IPS-NIHi7 (cell line): ENCODE data around the gene TMPO.
"Not testable (repeated sequence)": the region's sequence is repeated elsewhere in the genome, so short reads cannot be mapped to it uniquely, and the experiment has no call there.

Experiments
- DNase-seq: peaks from one replicate; pipeline ENCODE4 v3.0.0; 2012; ENCODE audit warnings: mixed read lengths; ENCODE audit errors: extremely low spot score

The TMPO gene

DNA sequence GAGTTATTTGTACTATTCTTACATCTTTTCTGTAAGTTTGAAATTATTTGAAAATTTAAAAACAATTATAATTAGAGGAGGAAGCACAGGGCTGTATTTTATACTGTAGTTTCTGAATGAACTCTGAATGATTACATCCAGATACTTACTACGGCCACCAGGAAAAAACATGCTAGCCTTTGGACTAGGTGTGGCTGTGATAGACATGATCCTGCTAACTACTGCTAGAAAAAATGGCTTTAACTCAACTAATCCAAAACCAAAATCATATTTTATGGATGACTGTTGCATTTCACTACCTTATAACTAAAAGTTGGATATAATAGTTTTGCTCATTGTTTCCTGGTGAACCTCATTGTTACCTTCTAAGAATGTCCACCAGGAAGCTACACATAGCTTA lies 63.0 kb downstream of the TMPO start:
- DNase-seq: no peak

DNA sequence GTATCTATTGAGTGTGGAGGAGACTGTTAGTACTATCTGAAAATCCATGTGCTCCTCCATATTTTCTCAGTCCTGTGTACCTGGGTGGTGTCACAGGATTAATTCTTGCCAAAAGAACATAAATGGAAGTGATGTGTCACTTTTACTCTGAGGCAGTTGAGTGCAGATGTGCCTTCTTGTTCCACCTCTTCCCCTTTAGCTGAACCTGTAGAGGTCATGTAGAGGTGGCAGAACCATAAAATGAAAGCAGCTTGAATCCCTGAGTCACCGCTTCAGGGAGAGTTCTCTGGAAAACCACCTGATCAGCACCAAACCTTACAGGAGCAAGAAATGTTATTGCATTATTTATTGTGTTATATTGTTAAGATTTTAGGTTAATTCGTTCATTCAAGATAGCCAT lies 63.4 kb downstream of the TMPO start:
- no peak for DNase-seq

DNA sequence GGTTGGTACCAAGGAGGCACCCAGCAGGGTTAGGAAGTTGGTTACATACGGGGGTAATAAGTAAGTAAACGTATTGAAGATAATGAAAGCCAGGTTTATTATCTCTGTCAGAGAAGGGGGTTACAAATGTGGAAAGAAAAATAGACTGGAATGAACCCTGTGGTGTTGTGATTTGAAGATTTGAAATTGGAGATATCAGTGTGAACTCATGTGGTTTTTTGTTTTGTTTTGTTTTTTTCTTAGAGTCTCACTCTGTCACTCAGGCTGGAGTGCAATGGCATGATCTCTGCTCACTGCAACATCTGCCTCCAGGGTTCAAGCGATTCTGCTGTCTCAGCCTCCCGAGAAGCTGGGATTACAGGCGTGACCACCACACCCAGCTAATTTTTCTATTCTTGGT lies 64.0 kb downstream of the TMPO start:
- DNase-seq: no peak

DNA sequence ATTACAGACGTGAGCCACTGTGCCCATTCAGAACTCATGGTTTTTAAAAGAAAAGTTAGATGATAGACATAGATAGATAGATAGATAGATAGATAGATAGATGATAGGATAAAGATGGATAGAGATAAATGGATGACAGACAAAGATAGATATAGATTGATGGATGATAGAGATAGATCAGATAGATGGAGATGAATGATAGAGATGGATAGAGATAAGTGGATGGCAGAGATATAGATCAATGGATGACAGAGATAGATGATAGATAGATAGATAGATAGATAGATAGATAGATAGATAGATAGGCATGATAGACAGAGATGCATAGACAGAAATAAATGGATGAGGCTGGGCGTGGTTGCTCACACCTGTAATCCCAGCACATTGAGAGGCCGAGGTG lies 64.4 kb downstream of the TMPO start:
- DNase-seq: no peak

DNA sequence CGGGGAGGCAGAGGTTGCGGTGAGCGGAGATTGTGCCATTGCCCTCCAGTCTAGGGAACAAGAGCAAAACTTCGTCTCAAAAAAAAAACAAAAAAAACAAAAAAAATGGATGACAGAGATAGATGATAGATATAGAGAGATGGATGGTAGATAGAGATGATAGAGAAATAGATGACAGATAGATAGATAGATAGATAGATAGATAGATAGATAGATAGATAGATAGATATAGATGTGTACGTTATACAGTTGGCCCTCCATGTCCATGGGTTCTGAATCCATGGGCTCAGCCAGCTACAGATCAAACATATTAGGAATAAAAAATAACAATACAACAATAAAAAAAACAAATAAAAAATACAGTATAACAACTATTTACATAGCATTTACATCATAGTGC lies 65.3 kb downstream of the TMPO start:
- DNase-seq: no peak

DNA sequence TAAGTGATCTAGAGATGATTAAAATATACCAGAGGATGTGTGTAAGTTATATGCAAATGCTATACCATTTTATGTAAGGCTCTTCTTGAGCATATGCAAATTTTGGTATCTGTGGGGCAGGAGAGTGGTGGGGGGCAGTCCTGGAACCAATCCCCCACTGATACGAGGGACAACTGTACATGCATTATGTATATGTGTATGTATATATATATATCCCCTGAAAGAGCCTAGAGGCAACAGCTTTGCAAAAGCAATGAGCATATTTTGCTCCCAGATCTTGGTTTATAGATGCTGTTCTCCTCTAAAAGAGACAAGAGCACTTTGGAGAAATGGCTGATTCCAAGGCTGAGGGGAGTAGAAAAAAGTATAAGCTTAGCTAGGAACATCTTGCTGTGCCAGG lies 65.7 kb downstream of the TMPO start:
- no peak for DNase-seq

DNA sequence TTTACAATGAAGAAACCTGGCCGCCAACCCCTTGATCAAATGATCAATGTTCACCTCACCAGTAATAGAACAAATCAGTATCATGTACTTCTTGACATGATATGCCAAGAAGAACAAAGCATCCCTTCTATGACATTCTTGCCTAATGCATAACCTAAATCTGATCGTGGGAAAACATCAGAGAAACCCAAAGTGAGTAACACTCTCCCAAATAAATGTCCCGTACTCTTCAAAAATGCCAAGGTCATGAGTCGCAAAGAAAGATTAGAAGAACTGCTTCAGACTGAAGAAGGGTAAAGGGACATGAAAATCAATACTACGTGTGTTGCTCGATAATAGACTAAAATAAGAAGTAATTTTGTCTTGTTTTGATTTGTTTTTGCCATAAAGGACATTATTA lies 66.7 kb downstream of the TMPO start:
- no peak for DNase-seq

DNA sequence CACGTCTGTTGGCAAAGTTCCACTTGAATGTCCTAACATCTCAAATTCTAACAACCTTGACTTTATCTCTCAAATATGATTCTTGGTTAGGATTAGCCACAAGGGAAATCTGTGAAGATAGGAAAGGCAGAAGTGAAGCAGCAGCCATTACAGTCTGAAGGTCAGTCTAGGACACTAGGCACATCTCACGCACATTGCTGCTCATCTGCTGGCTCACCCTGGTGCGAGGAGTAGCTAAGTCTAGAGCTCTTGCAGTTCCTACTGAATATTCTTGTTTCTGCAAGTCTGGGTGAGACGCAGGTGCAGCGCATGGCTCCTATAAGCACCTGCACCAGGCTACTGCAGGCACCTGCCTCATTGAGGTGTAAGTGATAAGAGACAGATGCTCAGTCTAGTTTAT lies 71.7 kb downstream of the TMPO start:
- no peak for DNase-seq

DNA sequence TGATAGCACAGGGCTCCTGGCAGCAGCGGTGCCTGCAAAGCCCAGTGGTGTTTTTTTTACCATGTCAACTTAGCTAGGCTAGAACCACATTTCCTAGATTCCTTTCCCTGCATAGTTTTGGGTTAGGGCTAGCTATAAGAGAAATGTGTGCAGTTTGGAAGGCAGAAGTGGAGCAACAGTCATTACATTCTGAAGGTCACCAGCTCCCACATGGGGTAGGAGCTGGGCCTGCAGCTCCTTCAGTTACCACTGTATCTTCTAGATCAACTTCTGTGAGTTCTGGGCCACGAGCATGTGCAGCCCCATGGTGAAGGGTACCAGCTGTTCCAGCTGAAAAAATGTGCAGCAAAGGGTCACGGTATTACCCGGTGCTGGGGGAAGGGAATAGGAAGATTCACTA lies 75.8 kb downstream of the TMPO start:
- no peak for DNase-seq

DNA sequence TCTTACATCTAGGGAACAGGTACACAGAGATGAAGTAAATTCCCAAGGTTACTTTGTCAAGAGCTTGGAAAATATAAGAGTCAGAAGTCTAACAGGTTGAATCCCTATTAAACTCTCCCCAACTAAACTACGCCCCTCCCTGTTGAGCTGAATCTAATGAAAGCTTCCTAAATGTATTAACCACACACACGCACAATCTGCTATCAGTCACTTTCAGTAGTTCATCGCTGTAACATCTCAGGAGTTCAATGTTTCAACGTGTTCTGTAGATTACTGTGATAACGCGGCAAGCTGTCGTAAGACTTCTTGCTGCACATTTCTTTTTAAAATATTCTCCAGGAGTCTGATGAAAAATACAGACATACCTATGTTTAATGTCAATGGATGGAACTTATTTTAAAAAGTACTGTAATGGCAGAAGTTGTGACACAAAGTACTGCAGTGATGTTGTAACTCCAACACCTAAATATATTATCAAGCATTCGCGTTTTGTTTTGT lies 77.5 kb downstream of the TMPO start:
- DNase-seq: no peak

DNA sequence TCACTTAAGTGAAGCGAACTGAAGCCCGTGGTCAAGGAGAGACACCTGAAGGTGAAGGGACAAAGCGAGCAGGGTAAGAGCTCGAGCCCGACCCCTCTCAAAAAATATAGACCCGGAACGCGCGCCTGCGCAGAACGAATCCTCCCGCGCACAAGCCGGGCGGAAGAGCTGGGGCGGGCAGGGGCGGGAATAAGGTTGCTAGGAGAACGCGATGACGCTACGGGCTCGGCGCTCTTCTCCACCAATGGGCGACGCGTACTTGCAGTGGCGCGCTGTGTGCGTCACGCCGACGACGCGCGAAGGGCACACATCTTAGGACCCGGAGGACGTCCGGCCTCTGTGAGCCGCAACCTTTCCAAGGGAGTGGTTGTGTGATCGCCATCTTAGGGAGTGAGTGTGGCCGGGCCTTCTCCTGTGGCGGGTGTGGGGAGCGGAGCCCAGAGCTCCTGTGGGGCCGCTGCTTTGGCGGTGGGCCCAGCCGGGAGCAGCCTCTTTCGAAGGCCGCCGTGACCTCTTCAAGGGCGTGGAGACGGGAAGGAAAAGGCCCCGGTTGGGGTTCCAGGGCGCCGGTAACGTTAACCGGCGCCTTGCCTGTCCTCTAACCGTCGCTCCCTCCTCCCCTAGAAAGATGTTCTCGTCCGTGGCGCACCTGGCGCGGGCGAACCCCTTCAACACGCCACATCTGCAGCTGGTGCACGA lies 78.1 kb downstream of the TMPO start, which contains the start of gene SLC25A3:
TSS of gene SLC25A3 (plus strand) at position 336 of the 699 bp plus-strand sequence. CDS start at position 629, 293 bp downstream.
- DNase-seq: peak; percentile 99

DNA sequence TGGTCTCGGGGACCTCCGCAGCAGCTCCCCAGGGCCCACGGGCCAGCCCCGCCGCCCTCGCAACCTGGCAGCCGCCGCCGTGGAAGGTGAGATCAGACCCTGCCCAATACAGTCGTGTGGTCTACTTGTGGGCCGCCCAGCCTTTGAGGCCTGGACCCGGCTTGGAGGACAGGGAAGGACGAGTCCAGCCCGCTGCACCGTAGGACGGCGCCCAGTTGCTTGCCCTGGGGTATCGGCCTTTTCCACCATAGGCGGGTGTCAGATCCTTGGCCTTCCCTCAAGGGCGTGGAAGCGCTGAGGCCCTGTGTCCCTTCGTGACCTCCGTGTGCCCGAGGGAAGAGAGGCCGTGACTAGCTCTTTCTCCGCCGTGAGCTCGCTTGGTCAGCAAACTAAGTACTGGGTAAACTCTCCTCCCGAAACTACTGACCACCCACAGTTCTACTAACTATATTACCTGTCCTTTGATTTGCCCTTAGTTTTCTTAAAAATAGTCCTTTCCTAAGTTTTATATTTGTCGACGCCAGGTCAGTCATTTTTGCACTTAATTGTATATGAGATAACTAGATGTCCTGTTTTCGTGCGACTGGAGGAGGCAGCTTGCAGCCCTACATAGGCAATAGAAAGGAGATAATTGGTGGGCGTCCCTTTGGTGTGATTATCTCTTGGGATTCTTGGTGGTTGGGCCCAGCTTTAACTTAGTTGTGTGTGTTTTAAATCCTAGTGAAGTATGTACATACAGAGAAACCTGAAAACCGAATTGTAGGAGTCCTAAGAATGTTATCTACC lies 78.9 kb downstream of the TMPO start:
- no peak for DNase-seq

DNA sequence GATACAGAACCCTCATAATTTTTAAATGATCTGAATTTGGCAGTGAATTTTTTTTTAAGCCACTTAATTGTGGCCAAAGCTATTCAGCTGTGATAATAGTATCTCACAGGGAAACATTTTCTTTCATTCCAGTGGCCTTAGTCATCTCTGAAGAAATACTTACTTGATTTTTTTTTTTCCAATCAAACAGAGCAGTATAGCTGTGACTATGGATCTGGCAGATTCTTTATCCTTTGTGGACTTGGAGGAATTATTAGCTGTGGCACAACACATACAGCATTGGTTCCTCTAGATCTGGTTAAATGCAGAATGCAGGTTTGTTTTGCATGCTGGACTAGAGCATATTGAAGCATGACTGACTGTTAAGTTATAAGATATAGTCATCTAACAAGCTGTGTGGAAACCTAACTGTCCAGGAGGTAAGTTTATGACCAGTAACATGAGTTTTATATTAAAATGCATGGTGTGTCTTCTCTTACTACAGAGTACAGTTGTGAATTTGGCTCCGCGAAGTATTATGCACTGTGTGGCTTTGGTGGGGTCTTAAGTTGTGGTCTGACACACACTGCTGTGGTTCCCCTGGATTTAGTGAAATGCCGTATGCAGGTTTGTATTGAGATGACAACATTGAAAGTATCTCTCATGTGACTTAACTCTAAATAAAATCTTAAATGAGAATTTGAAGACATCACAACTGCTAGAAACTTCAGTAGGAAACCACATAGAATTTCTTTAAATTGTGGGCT lies 80.0 kb downstream of the TMPO start:
- DNase-seq: no peak

DNA sequence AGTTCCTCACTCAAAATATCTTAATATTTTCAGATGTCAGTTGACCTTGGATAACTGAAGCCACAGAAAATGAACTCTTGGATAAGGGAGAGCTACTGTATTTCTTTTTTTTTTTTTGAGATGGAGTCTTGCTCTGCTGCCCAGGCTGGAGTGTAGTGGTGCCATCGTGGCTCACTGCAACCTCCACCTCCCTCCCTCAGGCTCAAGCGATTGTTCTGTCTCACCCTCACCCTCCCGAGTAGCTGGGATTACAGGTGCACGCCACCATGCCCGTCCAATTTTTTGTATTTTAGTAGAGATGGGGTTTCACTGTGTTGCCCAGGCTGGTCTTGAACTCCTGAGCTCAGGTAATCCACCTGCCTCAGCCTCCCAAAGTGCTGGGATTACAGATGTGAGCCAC lies 81.9 kb downstream of the TMPO start:
- DNase-seq: not testable (repeated sequence)
